ENCODE data around the gene CDKAL1. TPM values are rescaled to one million over a fixed set of nuclear protein-coding genes. Genes with fewer than 3 reads are reported as not detected.

CDKAL1 gene
- total and polyA plus RNA-seq, 2 of the 13 experiments (the other 11 are each of a cell fraction or from before 2014, with no cell fraction given): 9.5 to 27.7 TPM

GRCh38 chr6:20698675-20699074 is 164.4 kb downstream of the CDKAL1 start:
- H3K79me2 ChIP-seq (ENCODE audit: insufficient read depth, low read length): no peaks in the 10 kb centered on the region
- no peak for ATAC-seq
- in situ Hi-C loops (cut with HindIII; ENCODE audit: extremely low pct_ligation_motif_present, low pct_unique_long_range_greater_than_20kb): no loop called here
- FAIRE-seq: no peak
- no peak overlapping the region for H3K27ac ChIP-seq (ENCODE audit: extremely low read length, insufficient read depth, low read length)
- H2AFZ ChIP-seq (ENCODE audit: low read length): no peak overlapping the region
- no peak overlapping the region for H3K4me2 ChIP-seq (ENCODE audit: low read depth, low read length)
- no peaks in the 10 kb centered on the region for H4K20me1 ChIP-seq (ENCODE audit: insufficient read depth, low read length)
- intact Hi-C loops (cut with micrococcal nuclease; ENCODE audit: unreplicated experiment): no loop called here
- no peaks in the 10 kb centered on the region for H3K36me3 ChIP-seq (replicated peaks in 1 of 2; ENCODE audit: control insufficient read depth in 1 of 2, insufficient read depth in 2 of 2, low read length in 2 of 2)
- no peak for DNase-seq (ENCODE audit: low spot score)
- 92% methylated on average over 1 of the region's 1 CpG for WGBS (ENCODE audit: low lambda C conversion rate)
- H3K4me1 ChIP-seq (ENCODE audit: insufficient read depth, low read length): no peaks in the 10 kb centered on the region
- CTCF ChIA-PET (ENCODE audit: low intra/inter-chr PET ratio, low total read pairs): no interaction called here
- POLR2A ChIA-PET: no interaction called here
- H3K27me3 ChIP-seq (ENCODE audit: control insufficient read depth in 1 of 2, insufficient read depth in 2 of 2, low read length in 2 of 2): no peaks in the 10 kb centered on the region
- TF ChIP-seq CC2D1A (CRISPR knock-in tag; IDR thresholded peaks at IDR 0.05) (no peak), ZNF780A (CRISPR knock-in tag; IDR thresholded peaks at IDR 0.05) (no peak), IRF1 (CRISPR knock-in tag; IDR thresholded peaks at IDR 0.05; ENCODE audit: low read depth) (no peak), SP140L (CRISPR knock-in tag; IDR thresholded peaks at IDR 0.05; ENCODE audit: borderline replicate concordance) (no peak), GFI1 (CRISPR knock-in tag; IDR thresholded peaks at IDR 0.05; ENCODE audit: borderline replicate concordance) (no peak)
- no peaks in the 10 kb centered on the region for H3K9me3 ChIP-seq (ENCODE audit: low read length)
- no TSS peak for BruUV-seq (replicated peaks)
- no peak overlapping the region for H3K4me3 ChIP-seq (replicated peaks in 1 of 3; ENCODE audit: insufficient read depth in 1 of 3, low read depth in 2 of 3, low read length in 3 of 3)
- H3K9ac ChIP-seq (ENCODE audit: insufficient read depth, low read depth, low read length): no peak overlapping the region

GRCh38 chr6:20699402-20699801 is 165.1 kb downstream of the CDKAL1 start:
- H3K79me2 ChIP-seq (ENCODE audit: insufficient read depth, low read length): no peaks in the 10 kb centered on the region
- intact Hi-C loops (cut with micrococcal nuclease; ENCODE audit: unreplicated experiment) (no loop called here), in situ Hi-C loops (cut with HindIII; ENCODE audit: extremely low pct_ligation_motif_present, low pct_unique_long_range_greater_than_20kb) (no loop called here)
- no peak overlapping the region for H2AFZ ChIP-seq (ENCODE audit: low read length)
- H3K4me1 ChIP-seq (ENCODE audit: insufficient read depth, low read length): no peaks in the 10 kb centered on the region
- FAIRE-seq (no peak), DNase-seq (ENCODE audit: low spot score) (no peak), ATAC-seq (no peak)
- POLR2A ChIA-PET: no interaction called here
- CTCF ChIA-PET (ENCODE audit: low intra/inter-chr PET ratio, low total read pairs): no interaction called here
- H4K20me1 ChIP-seq (ENCODE audit: insufficient read depth, low read length): no peaks in the 10 kb centered on the region
- H3K4me3 ChIP-seq (replicated peaks in 1 of 3; ENCODE audit: insufficient read depth in 1 of 3, low read depth in 2 of 3, low read length in 3 of 3): no peak overlapping the region
- H3K9ac ChIP-seq (ENCODE audit: insufficient read depth, low read depth, low read length): no peak overlapping the region
- no peaks in the 10 kb centered on the region for H3K27me3 ChIP-seq (ENCODE audit: control insufficient read depth in 1 of 2, insufficient read depth in 2 of 2, low read length in 2 of 2)
- no peak overlapping the region for H3K27ac ChIP-seq (ENCODE audit: extremely low read length, insufficient read depth, low read length)
- BruUV-seq (replicated peaks): no TSS peak
- WGBS (ENCODE audit: low lambda C conversion rate): 97% methylated on average over 4 of the region's 4 CpGs
- no peak overlapping the region for H3K4me2 ChIP-seq (ENCODE audit: low read depth, low read length)
- no peaks in the 10 kb centered on the region for H3K9me3 ChIP-seq (ENCODE audit: low read length)
- TF ChIP-seq, protein P1, sequence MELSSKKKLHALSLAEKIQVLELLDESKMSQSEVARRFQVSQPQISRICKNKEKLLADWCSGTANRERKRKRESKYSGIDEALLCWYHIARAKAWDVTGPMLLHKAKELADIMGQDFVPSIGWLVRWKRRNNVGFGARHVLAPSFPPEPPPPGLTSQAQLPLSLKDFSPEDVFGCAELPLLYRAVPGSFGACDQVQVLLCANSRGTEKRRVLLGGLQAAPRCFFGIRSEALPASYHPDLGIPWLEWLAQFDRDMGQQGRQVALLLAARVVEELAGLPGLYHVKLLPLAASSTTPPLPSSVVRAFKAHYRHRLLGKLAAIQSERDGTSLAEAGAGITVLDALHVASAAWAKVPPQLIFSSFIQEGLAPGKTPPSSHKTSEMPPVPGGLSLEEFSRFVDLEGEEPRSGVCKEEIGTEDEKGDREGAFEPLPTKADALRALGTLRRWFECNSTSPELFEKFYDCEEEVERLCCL (CRISPR knock-in tag; IDR thresholded peaks at IDR 0.05; ENCODE audit: borderline replicate concordance): no peak
- TF ChIP-seq FOXP1 (IDR thresholded peaks at IDR 0.05) (no peak), FOXP1 (CRISPR knock-in tag; IDR thresholded peaks at IDR 0.05) (peak; percentile 18; the same call in 1 of the 2 replicates), MNT (IDR thresholded peaks at IDR 0.05) (peak; percentile 71)
- no peaks in the 10 kb centered on the region for H3K36me3 ChIP-seq (replicated peaks in 1 of 2; ENCODE audit: control insufficient read depth in 1 of 2, insufficient read depth in 2 of 2, low read length in 2 of 2)
